ENCODE data around the gene SLC17A1. TPM values are rescaled to one million over a fixed set of nuclear protein-coding genes. Genes with fewer than 3 reads are reported as not detected.
"Not testable (repeated sequence)": the region's sequence is repeated elsewhere in the genome, so short reads cannot be mapped to it uniquely, and the experiment has no call there.

Gene SLC17A1
- total RNA-seq, 2 donors from 2014 or later: not detected

DNA sequence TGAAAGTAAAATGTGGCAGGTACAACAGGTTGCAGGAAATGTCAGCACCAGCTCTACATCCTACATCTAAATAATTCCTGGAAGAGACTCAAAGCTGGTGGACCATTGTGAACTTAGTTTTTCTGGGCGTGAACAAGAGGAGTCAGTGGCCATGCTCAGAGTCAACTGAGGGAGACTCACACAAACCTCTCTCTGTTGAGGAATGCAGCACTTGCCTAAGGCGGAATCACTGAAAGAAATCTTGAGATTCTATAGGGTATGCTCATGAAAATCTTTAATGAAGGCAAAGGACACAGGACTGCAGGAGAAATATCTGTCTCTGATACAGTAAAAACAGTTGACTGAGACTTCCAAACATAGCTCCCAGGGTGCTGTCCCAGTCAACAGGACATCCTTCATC, 54.8 kb downstream of the SLC17A1 start:
- intact Hi-C loops (cut with DNase I): no loop called here
- ATAC-seq (no peak), DNase-seq (no peak)

DNA sequence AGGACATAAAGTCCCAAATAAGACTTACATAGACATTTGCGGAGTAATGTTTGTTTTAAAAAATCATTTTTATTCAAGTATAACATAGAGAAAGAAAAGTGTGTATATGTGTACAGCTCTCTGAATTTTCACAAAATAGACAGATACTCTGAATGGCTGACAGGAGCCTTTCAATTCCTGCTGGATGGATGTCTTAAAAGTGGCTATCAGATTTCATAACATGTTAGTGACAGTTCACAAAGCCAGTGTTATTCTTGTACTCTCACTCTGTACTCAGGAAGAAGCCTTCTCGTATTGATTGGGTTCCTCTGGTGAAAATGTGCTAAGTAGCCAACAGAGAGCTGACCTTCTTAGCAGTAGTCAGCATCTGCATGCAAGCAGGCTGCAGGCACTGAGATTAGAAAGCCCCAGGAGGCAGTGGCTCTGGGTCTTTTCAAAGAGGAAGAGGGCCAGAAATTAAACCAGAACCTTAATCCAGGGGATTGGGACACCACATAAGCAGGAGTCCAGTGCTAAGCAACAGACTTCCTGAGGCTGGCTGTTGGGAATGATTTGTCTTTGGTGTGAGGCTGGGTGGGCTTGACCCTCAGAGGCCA, 57.6 kb downstream of the SLC17A1 start:
- ATAC-seq: no peak

GRCh38 chr6:25769983-25770382, 61.9 kb downstream of the SLC17A1 start:
- no peak for DNase-seq
- intact Hi-C loops (cut with DNase I): no loop called here
- ATAC-seq: no peak

More for the DNA sequence above, 57.6 kb downstream of the SLC17A1 start:
- intact Hi-C loops (cut with DNase I): no loop called here
- DNase-seq: no peak

DNA sequence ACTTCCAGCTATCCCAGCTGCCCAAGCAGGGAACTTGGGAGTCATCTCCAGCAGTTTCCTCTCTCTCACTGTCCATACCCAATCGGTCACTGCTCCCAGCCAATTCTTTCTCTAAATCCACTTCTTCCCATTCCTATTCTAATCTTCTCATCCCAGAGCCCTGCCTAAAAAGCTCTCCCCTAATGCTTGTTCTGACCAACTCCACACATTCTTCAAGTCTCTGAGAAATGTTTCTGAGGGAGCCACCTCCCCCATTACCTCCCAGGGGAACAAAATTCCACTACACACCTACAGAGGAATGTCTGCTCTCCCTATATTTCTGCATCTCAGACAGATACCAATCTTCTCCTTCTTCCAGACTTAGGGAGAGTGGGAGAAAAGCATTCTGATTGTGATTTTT, 63.3 kb downstream of the SLC17A1 start:
- intact Hi-C loops (cut with DNase I): no loop called here
- DNase-seq: no peak
- no peak for ATAC-seq

DNA sequence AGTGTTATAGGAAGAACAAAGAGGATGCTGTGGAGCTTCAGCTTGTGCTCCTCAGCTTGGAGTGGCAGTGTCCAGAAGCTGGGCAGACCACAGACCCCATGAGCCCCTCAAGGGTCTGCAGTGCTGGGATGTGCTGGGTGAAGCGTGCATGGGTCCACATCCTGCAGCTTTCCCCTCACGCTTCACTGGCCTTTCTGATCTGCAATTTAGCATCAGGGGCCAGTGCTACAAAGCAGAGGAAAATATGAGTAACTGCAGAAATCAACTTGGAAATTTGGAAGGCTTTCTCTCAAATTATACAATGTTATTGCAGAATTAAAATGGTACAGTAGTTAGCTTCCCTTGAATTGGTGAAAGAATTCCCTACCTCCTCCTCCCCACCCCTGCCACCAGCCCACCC, 67.2 kb downstream of the SLC17A1 start:
- intact Hi-C loops (cut with DNase I): no loop called here
- DNase-seq (no peak), ATAC-seq (no peak)

- ATAC-seq (no peak), DNase-seq (no peak)
- intact Hi-C loops (cut with DNase I): no loop called here
Observed at GRCh38 chr6:25757936-25758642, 73.8 kb downstream of the SLC17A1 start.

DNA sequence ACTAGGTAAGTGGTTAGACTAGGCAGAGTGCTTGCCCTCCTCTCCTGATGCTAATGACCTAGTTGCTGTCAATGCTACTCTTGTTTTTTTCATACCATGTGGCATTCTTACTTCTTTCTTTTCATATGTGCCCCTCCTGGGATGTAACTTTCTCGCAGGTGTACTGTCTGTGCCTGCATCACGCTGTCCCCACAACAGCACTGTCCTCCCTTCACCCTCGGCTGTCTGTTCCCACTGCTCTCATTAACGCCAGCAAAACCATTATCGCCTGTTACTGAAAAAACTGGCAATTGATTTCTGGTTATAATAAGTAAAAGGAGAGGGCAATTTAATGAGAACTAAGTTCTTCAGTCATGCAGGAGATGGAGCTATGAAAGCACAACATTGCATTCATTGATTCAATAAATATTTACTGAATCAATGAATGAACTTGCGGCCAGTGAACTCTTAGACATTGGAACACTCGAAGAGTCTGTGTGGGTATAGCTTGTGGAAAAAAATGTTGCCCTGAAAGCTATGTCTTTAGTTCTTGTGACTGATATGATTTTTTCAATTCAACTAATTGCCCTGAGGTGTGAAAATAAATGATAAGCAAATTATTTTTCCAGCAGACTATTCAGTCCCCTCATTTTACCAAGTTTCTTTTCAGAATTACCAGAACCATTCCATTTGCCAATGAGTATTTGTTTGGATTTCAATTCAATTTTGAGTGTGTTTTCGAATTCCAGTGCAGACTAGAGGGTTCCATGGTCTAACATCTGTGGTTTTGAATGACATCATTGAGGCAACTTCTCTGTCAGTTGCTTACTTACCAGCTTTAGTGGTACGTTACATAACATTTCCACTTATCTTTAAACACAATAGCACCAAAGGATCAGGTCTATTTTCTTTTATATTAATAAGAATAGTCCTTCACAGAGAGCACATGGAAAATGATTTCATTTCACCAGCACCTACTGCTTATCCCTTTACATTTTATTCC, 75.2 kb downstream of the SLC17A1 start:
- DNase-seq: no peak
- intact Hi-C loops (cut with DNase I): no loop called here

DNA sequence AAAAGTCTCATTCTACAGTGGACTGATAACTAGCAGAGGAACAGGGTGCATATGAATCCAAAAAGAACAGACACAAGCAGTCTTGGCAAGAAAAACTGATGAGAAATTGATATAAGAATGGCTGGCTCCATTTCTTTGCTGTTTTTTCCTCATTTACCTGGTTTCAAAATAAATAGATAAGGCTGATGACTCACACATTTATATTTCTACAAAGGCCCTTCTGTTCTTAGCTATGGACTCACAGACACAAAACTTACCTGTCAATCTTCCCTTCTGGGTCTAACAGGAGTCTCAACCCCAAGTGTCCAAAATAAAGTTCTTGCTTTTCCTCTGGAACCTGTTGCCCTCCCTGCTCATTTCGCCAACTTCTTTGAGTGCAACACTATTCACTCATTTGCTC, 76.4 kb downstream of the SLC17A1 start:
- DNase-seq: no peak
- no peak for ATAC-seq
- intact Hi-C loops (cut with DNase I): no loop called here

More for the DNA sequence above, 75.2 kb downstream of the SLC17A1 start:
- ATAC-seq: no peak

GRCh38 chr6:25754535-25754934, 77.3 kb downstream of the SLC17A1 start, which contains the start of gene SLC17A4:
Gene SLC17A4, plus strand, starts transcription at chr6:25754742. Its CDS starts 7,221 bp downstream, at chr6:25761963.
- ATAC-seq (no peak), DNase-seq (no peak)
- intact Hi-C loops (cut with DNase I): no loop called here

DNA sequence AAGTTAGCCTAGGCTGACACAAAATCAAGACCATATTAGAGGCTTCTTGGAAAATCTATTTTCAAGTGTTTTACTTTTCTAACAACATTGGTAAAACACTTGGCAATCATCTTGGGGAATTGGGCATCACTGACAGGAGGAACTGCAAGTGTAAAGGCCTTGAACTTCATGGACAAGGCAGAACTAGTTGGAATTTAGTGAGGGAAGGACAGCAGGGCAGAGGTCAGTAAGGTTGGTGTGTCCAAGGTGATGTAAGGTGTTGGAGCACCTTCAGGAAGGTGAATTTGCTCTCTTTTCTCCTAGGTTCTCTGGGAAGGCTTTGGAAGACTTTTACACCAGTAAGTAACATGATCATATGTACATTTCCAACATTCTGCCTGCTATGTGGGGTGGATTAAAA, 78.8 kb downstream of the SLC17A1 start:
- DNase-seq: no peak

GRCh38 chr6:25750906-25751305, 80.9 kb downstream of the SLC17A1 start:
- intact Hi-C loops (cut with DNase I): no loop called here

More for the DNA sequence above, 78.8 kb downstream of the SLC17A1 start:
- intact Hi-C loops (cut with DNase I): no loop called here
- ATAC-seq: no peak

DNA sequence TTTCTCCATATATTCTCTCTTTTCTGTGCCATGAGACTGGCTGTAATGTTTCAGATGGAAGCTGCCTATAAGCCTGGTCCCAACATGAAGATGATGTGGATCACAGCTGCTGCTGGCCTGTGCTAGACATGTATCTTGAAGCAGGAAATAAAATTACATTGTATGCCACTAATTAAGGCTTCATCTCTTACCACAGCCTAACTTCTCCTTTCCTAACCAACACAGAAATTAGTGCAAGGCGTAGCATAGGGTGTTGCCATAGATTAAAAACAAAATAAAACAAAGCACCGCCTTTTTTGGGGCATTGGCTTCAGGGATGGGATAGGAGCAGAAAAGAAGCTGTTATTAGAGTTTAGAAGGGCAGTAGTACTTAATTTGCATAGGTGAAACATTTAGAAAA, 82.0 kb downstream of the SLC17A1 start:
- DNase-seq (no peak), ATAC-seq (no peak)
- intact Hi-C loops (cut with DNase I): no loop called here

More at GRCh38 chr6:25750906-25751305, 80.9 kb downstream of the SLC17A1 start:
- ATAC-seq (no peak), DNase-seq (no peak)

DNA sequence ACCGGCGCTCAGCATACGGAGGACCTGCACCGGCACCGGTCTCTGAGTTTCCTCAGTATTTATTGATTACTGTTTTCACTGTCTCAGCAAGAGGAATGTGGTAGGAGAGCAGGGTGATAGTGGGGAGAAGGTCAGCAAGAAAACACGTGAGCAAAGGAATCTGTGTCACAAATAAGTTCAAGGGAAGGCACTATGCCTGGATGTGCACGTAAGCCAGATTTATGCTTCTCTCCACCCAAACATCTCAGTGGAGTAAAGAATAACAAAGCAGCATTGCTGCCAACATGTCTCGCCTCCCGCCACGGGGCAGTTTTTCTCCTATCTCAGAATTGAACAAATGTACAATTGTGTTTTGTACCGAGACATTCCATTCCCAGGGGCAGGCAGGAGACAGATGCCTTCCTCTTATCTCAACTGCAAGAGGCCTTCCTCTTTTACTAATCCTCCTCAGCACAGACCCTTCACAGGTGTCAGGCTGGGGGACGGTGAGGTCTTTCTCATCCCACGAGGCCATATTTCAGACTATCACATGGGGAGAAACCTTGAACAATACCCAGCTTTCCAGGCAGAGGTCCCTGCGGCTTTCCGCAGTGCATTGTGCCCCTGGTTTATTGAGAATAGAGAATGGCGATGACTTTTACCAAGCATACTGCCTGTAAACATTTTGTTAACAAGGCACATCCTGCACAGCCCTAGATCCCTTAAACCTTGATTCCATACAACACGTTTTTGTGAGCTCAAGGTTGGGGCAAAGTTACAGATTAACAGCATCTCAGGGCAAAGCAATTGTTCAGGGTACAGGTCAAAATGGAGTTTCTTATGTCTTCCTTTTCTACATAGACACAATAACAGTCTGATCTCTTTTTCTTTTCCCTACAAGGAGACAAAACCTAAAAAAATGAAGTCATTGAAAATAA, 83.0 kb downstream of the SLC17A1 start:
- intact Hi-C loops (cut with DNase I); DNase-seq; ATAC-seq: not testable (repeated sequence)

DNA sequence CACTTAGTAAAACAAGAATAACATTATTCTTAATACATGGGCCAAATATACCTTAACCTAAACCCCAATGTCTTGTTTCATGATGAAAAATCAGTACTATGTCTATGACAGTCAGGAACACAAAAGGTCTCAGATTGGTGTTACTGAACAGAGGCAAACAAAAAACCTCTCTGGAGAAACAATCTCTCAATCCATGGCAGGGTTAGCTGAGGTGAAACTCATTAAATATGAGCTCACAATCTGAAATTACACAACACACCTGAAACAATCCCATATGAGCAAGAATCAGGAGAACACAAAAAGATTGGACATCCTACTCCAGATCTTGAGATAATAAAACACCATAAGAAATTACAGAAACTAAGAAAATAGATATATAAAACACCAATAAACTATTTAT, 83.8 kb downstream of the SLC17A1 start:
- DNase-seq: no peak
- intact Hi-C loops (cut with DNase I): no loop called here
- ATAC-seq: no peak

- intact Hi-C loops (cut with DNase I): no loop called here
- DNase-seq (no peak), ATAC-seq (no peak)
Observed at GRCh38 chr6:25747477-25747876, 84.4 kb downstream of the SLC17A1 start.

GRCh38 chr6:25746968-25747367, 84.9 kb downstream of the SLC17A1 start:
- DNase-seq (no peak), ATAC-seq (no peak)
- intact Hi-C loops (cut with DNase I): no loop called here

DNA sequence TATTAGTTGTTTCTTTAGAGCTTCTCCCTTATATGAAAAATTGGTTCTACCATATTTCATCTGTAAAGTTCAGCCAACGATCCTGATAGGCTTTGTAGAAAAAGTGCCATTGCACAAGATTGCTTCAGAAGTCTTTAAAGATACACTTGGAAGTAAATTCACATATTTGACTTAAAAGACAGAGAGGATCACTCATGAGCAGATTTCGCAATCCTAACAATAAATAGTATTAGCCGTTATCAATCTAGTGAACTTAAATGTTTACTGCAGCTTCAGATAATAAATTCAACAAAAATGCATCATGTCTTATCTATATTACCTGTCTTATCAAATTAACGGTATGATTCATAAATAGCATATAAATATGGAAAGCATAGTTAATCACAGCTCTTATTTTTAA, 86.0 kb downstream of the SLC17A1 start:
- intact Hi-C loops (cut with DNase I): no loop called here
- no peak for ATAC-seq
- DNase-seq: no peak

DNA sequence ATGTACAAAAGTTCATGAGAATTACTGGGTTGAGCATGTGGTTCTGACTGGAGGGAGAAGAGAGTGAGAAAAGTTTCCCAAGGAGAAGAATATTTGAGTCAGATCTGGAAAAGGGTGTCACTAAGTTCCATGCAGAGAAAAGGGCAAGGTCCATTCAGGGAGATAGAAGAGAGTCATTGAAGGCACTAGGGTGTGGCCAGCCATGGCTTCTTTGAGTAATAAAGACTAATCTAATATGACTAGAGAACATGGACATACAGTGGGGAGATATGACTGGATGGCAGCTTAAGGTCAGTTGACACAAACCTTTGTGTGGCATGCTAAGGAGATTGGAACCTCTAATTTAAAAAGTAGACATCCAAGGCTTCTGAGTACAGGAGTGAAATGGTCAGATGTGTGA, 88.0 kb downstream of the SLC17A1 start:
- intact Hi-C loops (cut with DNase I): no loop called here
- DNase-seq (no peak), ATAC-seq (no peak)

DNA sequence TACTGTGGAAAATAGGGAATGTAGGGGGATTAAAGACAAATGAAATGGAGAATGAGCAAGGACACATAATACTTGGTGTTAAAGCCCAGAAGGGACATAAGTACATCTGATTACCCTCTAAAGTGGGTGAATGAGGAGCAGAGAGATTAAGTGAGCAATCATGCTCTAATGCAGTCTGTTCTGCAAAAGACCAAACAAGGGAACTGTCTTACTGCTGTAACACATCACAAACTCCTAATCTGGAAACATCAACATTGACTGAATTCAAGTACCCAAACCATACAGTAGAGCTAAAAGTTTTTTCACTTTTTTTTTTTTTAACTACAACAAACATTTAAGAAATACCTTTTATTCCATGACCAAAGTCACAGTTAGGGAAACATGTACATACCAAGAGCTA, 96.6 kb downstream of the SLC17A1 start:
- DNase-seq (no peak), ATAC-seq (no peak)
- intact Hi-C loops (cut with DNase I): no loop called here
